Bronchial epithelial cell (primary cell): ENCODE measurements around the gene HMCES. TPM values are rescaled to one million over a fixed set of nuclear protein-coding genes. Genes with fewer than 3 reads are reported as not detected.
"Not testable (repeated sequence)": the region's sequence is repeated elsewhere in the genome, so short reads cannot be mapped to it uniquely, and the experiment has no call there.

Experiments
- DNase-seq: peaks from one replicate; pipeline ENCODE4 v3.0.0-alpha.2; 2010; ENCODE audit warnings: low read depth
- FAIRE-seq: peaks from 2 replicates; lab custom pipeline; 2011; peaks lifted over from hg19 to GRCh38; lab: Jason Lieb, UNC
- H3K27me3 ChIP-seq: 2 replicates; pipeline ENCODE4 v1.5.1; 2011; ENCODE audit warnings: low read length; ENCODE audit not compliant: control insufficient read depth, insufficient read depth
- H3K36me3 ChIP-seq: 2 replicates; pipeline ENCODE4 v1.5.1; 2011; ENCODE audit warnings: low read length; ENCODE audit not compliant: control insufficient read depth, insufficient read depth
- H3K4me3 ChIP-seq: 2 replicates; pipeline ENCODE4 v1.5.1; 2011; ENCODE audit warnings: mild to moderate bottlenecking, low read depth, low read length, control low read depth
- CTCF ChIP-seq: IDR thresholded peaks from 2 replicates; pipeline ENCODE4 v1.5.1; 2011; ENCODE audit warnings: mild to moderate bottlenecking, moderate library complexity, low read length, control low read depth, inconsistent platforms; ENCODE audit not compliant: insufficient read depth, severe bottlenecking
- total RNA-seq: library from RNA; depleted of rRNA; stranded (reverse); fragments of >200 nt; gene quantifications from 2 replicates; pipeline ENCODE4 v1.2.1, GENCODE V29; 2014

Gene HMCES
- total RNA-seq, 1 donor from 2014 or later: 30.5 TPM

DNA sequence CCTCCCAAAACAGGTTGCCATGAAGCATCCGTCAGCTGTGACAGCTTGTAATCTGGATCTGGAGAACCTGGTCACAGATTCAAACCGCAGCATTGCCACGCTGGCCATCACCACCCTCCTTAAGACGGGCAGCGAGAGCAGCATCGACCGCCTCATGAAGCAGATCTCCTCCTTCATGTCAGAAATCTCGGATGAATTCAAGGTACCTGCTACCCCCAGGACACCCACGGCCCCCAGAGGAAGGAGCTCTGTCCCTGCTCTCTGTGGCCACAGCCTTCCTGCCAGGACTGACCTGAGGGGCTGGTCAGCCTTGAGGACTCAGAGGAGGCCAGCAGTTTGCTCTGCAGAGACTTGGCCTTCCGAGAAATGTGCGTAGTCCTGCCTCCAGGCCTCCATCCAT lies 18.1 kb upstream of the HMCES start:
- DNase-seq: no peak
- peak; percentile 89 for FAIRE-seq
- Histone ChIP-seq H3K4me3 (no peak overlapping the region), H3K36me3 (peaks cover 58% of the 10 kb centered on the region), H3K27me3 (no peaks in the 10 kb centered on the region)
- no peak for TF ChIP-seq CTCF

GRCh38 chr3:129261894-129262293 lies 16.8 kb upstream of the HMCES start:
- no peaks in the 10 kb centered on the region for H3K27me3 ChIP-seq
- no peak for TF ChIP-seq CTCF
- peaks cover 51% of the 10 kb centered on the region for H3K36me3 ChIP-seq
- FAIRE-seq (no peak), DNase-seq (no peak)
- no peak overlapping the region for H3K4me3 ChIP-seq

- FAIRE-seq (no peak), DNase-seq (no peak)
- Histone ChIP-seq H3K27me3 (no peaks in the 10 kb centered on the region), H3K36me3 (peaks cover 48% of the 10 kb centered on the region), H3K4me3 (no peak overlapping the region)
- no peak for TF ChIP-seq CTCF
Measured at GRCh38 chr3:129263161-129263910, 15.3 kb upstream of the HMCES start.

GRCh38 chr3:129264994-129265393 lies 13.7 kb upstream of the HMCES start:
- not testable (repeated sequence) for DNase-seq, H3K4me3 ChIP-seq, FAIRE-seq, H3K27me3 ChIP-seq
- H3K36me3 ChIP-seq: peaks cover 54% of the 10 kb centered on the region

GRCh38 chr3:129266651-129267050 lies 12.0 kb upstream of the HMCES start:
- no peak for TF ChIP-seq CTCF
- H3K27me3 ChIP-seq: no peaks in the 10 kb centered on the region
- DNase-seq (no peak), FAIRE-seq (no peak)
- H3K4me3 ChIP-seq: no peak overlapping the region
- peaks cover 43% of the 10 kb centered on the region for H3K36me3 ChIP-seq

DNA sequence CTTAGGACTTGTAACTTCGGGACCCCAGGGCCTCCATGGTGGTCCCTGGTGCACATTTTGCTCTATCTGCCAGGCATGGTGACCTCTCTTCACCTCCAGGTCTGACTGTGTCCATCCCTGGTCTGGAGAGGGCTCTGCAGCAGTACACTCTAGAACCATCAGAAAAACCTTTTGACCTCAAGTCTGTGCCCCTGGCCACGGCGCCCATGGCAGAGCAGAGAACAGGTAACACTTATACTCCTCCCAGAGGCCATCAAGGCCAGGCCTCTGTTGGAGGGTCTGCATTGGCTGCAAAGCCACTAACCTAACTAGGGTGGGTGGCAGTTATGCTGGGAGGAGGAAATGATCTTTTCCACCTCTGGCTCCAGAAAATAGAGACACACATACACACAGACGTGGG lies 10.3 kb upstream of the HMCES start:
- no peak for TF ChIP-seq CTCF
- peaks cover 50% of the 10 kb centered on the region for H3K36me3 ChIP-seq
- DNase-seq (no peak), FAIRE-seq (no peak)
- no peaks in the 10 kb centered on the region for H3K27me3 ChIP-seq
- H3K4me3 ChIP-seq: no peak overlapping the region
